ENCODE data around the gene WRAP73. TPM values are rescaled to one million over a fixed set of nuclear protein-coding genes. Genes with fewer than 3 reads are reported as not detected.

The WRAP73 gene
- total RNA-seq, 1 experiment from 2014 or later: 57.2 TPM

DNA sequence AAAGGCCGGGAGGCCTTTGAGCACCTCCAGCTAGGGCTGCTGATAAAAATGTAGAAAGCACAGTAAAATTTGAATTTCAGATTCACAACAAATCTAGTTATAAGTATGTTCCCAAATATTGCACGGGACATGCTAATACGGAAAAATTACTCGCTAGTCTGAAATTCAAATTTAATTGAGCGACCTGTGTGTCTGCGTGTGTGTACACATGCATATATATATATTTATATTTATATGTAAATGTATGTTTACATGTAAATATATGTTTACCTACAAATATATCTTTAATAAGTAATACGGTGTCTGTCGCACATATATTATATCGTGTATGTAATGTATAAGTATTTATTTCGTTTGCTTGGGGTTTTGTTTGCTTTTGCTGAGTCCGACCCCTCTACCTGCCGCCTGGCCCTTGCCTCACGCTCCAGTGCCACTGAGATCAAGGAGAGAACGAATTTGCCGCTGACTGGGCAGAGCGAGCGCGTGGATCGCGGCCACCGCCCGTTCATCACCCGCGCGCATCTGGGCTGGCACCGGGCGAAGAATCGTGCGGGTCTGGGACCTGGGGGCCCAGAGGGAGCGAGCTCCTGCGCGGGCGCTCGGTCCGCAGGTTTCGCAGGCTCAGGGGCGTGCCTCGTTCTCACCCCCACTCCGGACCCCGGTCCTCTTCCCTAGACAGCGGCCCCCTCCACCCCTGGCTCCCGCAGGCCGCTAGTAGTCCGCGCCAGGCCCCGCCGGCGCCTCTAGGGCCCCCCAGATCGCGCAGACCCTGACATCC lies 534 bp upstream of the WRAP73 start:
- H3K4me1 ChIP-seq (ENCODE audit: insufficient read depth, low read length): peaks cover 12% of the 10 kb centered on the region
- intact Hi-C loops (cut with micrococcal nuclease): no loop called here
- no TSS peak for BruUV-seq (replicated peaks)
- no peaks in the 10 kb centered on the region for H3K9me3 ChIP-seq (ENCODE audit: low read length)
- peak overlapping the region; percentile 96 for H3K4me3 ChIP-seq (ENCODE audit: low read length)
- H2AFZ ChIP-seq (ENCODE audit: low read length): peak overlapping the region; percentile 96
- POLR2A ChIA-PET (ENCODE audit: unreplicated experiment): no interaction called here
- ATAC-seq (no peak), DNase-seq (no peak)
- H3K36me3 ChIP-seq (ENCODE audit: low read depth, low read length): peaks cover 12% of the 10 kb centered on the region; the same call in 1 of the 2 replicates
- no peaks in the 10 kb centered on the region for H3F3A ChIP-seq (ENCODE audit: low read length, unreplicated experiment)
- no peak overlapping the region; the same call in 1 of the 2 replicates for H3K9ac ChIP-seq (ENCODE audit: low read length)
- no peaks in the 10 kb centered on the region for H4K20me1 ChIP-seq (ENCODE audit: low read length)
- CTCF ChIA-PET: no interaction called here
- peak overlapping the region; percentile 90 for H3K4me2 ChIP-seq (ENCODE audit: low read length)
- no peaks in the 10 kb centered on the region for H3K9me2 ChIP-seq (replicated peaks; ENCODE audit: low read length)
- H3K27ac ChIP-seq (ENCODE audit: low read length): no peak overlapping the region
- H3K27me3 ChIP-seq (ENCODE audit: low read length): peaks cover 47% of the 10 kb centered on the region
- no peak for TF ChIP-seq EZH2phosphoT487 (IDR thresholded peaks at IDR 0.05; ENCODE audit: borderline replicate concordance, low read length)
- TF ChIP-seq CTCF (conservative IDR thresholded peaks at IDR 0.05; ENCODE audit: low read depth, low read length): no peak
- no peak for TF ChIP-seq EZH2 (IDR thresholded peaks at IDR 0.05; ENCODE audit: low read length, unreplicated experiment)
- peaks cover 18% of the 10 kb centered on the region for H3K79me2 ChIP-seq (ENCODE audit: low read length)

- no peak overlapping the region for H3K27ac ChIP-seq (ENCODE audit: low read length)
- H3K9ac ChIP-seq (ENCODE audit: low read length): no peak overlapping the region
- DNase-seq (no peak), ATAC-seq (no peak)
- CTCF ChIA-PET: no interaction called here
- H3F3A ChIP-seq (ENCODE audit: low read length, unreplicated experiment): no peaks in the 10 kb centered on the region
- no TSS peak for BruUV-seq (replicated peaks)
- no peak overlapping the region for H2AFZ ChIP-seq (ENCODE audit: low read length)
- no peak for TF ChIP-seq CTCF (conservative IDR thresholded peaks at IDR 0.05; ENCODE audit: low read depth, low read length)
- no peak for TF ChIP-seq EZH2 (IDR thresholded peaks at IDR 0.05; ENCODE audit: low read length, unreplicated experiment)
- TF ChIP-seq EZH2phosphoT487 (IDR thresholded peaks at IDR 0.05; ENCODE audit: borderline replicate concordance, low read length): no peak
- H3K36me3 ChIP-seq (ENCODE audit: low read depth, low read length): peaks cover 16% of the 10 kb centered on the region
- H3K9me2 ChIP-seq (replicated peaks; ENCODE audit: low read length): no peaks in the 10 kb centered on the region
- POLR2A ChIA-PET (ENCODE audit: unreplicated experiment): no interaction called here
- H3K4me1 ChIP-seq (ENCODE audit: insufficient read depth, low read length): peaks cover 12% of the 10 kb centered on the region
- intact Hi-C loops (cut with micrococcal nuclease): no loop called here
- peaks cover 18% of the 10 kb centered on the region for H3K79me2 ChIP-seq (ENCODE audit: low read length)
- H3K4me2 ChIP-seq (ENCODE audit: low read length): no peak overlapping the region
- H4K20me1 ChIP-seq (ENCODE audit: low read length): no peaks in the 10 kb centered on the region
- H3K4me3 ChIP-seq (ENCODE audit: low read length): no peak overlapping the region
- no peaks in the 10 kb centered on the region for H3K9me3 ChIP-seq (ENCODE audit: low read length)
- peaks cover 12% of the 10 kb centered on the region for H3K27me3 ChIP-seq (ENCODE audit: low read length)
Observed at GRCh38 chr1:3646596-3646995, 3.3 kb downstream of the WRAP73 start.

DNA sequence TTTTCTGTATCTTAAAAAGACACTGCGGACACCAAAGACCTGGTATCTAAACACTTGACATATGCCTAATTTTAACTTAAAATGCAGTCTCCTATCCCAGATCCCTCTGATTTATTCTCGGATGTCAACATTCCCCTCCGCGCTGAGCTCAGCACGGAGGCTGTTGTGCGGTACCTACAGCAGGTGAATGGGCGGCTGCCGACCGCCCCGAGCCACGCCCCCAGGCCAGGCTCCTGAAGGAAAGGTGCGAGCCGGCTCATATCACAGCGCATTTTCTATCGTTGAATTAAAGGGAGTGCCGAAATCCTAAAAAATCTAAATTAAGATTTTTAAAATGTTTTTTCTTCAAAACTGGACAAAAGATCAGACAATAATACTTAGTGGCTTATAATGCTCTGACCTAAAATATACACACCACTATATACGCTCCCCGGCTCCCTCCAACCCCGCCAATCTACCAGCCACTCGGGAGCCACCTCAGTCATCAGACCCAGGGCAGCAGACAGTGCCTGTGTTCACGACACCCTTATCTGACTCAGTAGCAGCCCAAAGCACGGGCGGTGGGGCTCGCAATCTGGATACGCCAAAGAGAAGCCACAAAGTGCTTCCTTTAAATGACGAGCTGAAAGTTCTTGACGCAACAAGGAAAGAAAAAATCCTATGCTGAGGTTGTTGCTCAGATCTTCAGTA lies 4.1 kb downstream of the WRAP73 start:
- Histone ChIP-seq H3K4me2 (ENCODE audit: low read length) (no peak overlapping the region), H3K27ac (ENCODE audit: low read length) (no peak overlapping the region), H3K36me3 (ENCODE audit: low read depth, low read length) (peaks cover 16% of the 10 kb centered on the region), H3K79me2 (ENCODE audit: low read length) (peaks cover 18% of the 10 kb centered on the region), H3K4me3 (ENCODE audit: low read length) (no peak overlapping the region), H4K20me1 (ENCODE audit: low read length) (no peaks in the 10 kb centered on the region), H3K9ac (ENCODE audit: low read length) (no peak overlapping the region), H3K9me3 (ENCODE audit: low read length) (no peaks in the 10 kb centered on the region), H3K27me3 (ENCODE audit: low read length) (peaks cover 4% of the 10 kb centered on the region), H3K4me1 (ENCODE audit: insufficient read depth, low read length) (peaks cover 12% of the 10 kb centered on the region), H3F3A (ENCODE audit: low read length, unreplicated experiment) (no peaks in the 10 kb centered on the region), H3K9me2 (replicated peaks; ENCODE audit: low read length) (no peaks in the 10 kb centered on the region), H2AFZ (ENCODE audit: low read length) (no peak overlapping the region)
- no peak for ATAC-seq
- TF ChIP-seq CTCF (conservative IDR thresholded peaks at IDR 0.05; ENCODE audit: low read depth, low read length) (no peak), EZH2phosphoT487 (IDR thresholded peaks at IDR 0.05; ENCODE audit: borderline replicate concordance, low read length) (no peak), EZH2 (IDR thresholded peaks at IDR 0.05; ENCODE audit: low read length, unreplicated experiment) (no peak)
- intact Hi-C loops (cut with micrococcal nuclease): no loop called here
- ChIA-PET CTCF (no interaction called here), POLR2A (ENCODE audit: unreplicated experiment) (no interaction called here)
- BruUV-seq (replicated peaks): no TSS peak
- DNase-seq: no peak

Data from PC-3 (cell line).